Hepatocyte (in vitro differentiated cells): ENCODE results near the gene SPRY1. TPM values are rescaled to one million over a fixed set of nuclear protein-coding genes. Genes with fewer than 3 reads are reported as not detected.
A peak's percentile ranks its signal among the peaks of the same experiment; 100 is the strongest.

ENCODE experiments used
- DNase-seq: peaks from one replicate; pipeline ENCODE4 v3.0.0-alpha.2; 2016; ENCODE audit warnings: low spot score
- H2AFZ ChIP-seq: fragments of 200-600 bp; sonication (generic); 2 replicates; pipeline ENCODE4 v1.6.0; 2016; ENCODE audit warnings: antibody characterized with exemption, mild to moderate bottlenecking
- H3K27ac ChIP-seq: fragments of 200-600 bp; sonication (generic); 2 replicates; pipeline ENCODE4 v1.5.1; 2016; ENCODE audit warnings: mild to moderate bottlenecking
- H3K27me3 ChIP-seq: fragments of 200-600 bp; sonication (generic); 2 replicates; pipeline ENCODE4 v1.6.1; 2016
- H3K36me3 ChIP-seq: fragments of 200-600 bp; sonication (generic); replicated peaks from 2 replicates; pipeline ENCODE4 v1.5.1; 2016; ENCODE audit warnings: low read depth; ENCODE audit not compliant: insufficient read depth
- H3K4me1 ChIP-seq: fragments of 200-600 bp; sonication (generic); 2 replicates; pipeline ENCODE4 v1.5.1; 2016; ENCODE audit warnings: mild to moderate bottlenecking, moderate library complexity; ENCODE audit not compliant: insufficient read depth
- H3K4me2 ChIP-seq: fragments of 200-600 bp; sonication (generic); 2 replicates; pipeline ENCODE4 v1.6.0; 2016
- H3K4me3 ChIP-seq: fragments of 200-600 bp; sonication (generic); 2 replicates; pipeline ENCODE4 v1.5.1; 2016; ENCODE audit warnings: mild to moderate bottlenecking
- H3K79me2 ChIP-seq: fragments of 200-600 bp; sonication (generic); 2 replicates; pipeline ENCODE4 v1.6.0; 2017; ENCODE audit warnings: mild to moderate bottlenecking
- H3K9me2 ChIP-seq: fragments of 200-600 bp; sonication (generic); replicated peaks from 2 replicates; pipeline ENCODE4 v1.6.0; 2017; ENCODE audit warnings: mild to moderate bottlenecking; ENCODE audit not compliant: insufficient read depth
- H3K9me3 ChIP-seq: fragments of 200-600 bp; sonication (generic); 2 replicates; pipeline ENCODE4 v1.5.1; 2016; ENCODE audit warnings: low read depth, mild to moderate bottlenecking
- H4K20me1 ChIP-seq: fragments of 200-600 bp; sonication (generic); 2 replicates; pipeline ENCODE4 v1.6.0; 2016; ENCODE audit warnings: mild to moderate bottlenecking; ENCODE audit not compliant: insufficient read depth, poor library complexity, severe bottlenecking
- EZH2 ChIP-seq: fragments of 200-600 bp; sonication (generic); IDR thresholded peaks from 2 replicates; pipeline ENCODE4 v1.6.1; 2016; ENCODE audit warnings: antibody characterized with exemption, mild to moderate bottlenecking, borderline replicate concordance
- EZH2phosphoT487 ChIP-seq: fragments of 200-600 bp; sonication (generic); IDR thresholded peaks from one replicate; pipeline ENCODE4 v1.6.1; 2018; ENCODE audit warnings: antibody characterized with exemption, mild to moderate bottlenecking, low read depth, moderate library complexity; ENCODE audit not compliant: unreplicated experiment, severe bottlenecking
- WGBS: methylation state at CpG from one replicate; pipeline ENCODE4 v1.1.6; 2016; ENCODE audit warnings: low lambda C conversion rate; ENCODE audit errors: missing lambda C conversion rate; 5-methylcytosine and 5-hydroxymethylcytosine counted together
- polyA plus RNA-seq: library from polyadenylated mRNA; unstranded; fragments of >200 nt; fragmentation: Nextera tagmentation; extraction: Ambion mirVana; gene quantifications from 2 replicates; pipeline ENCODE4 v1.2.1, GENCODE V29; 2016
- total RNA-seq: library from RNA; depleted of rRNA; stranded (reverse); fragments of >200 nt; gene quantifications from 2 replicates; pipeline ENCODE4 v1.2.3, GENCODE V29; 2014
- TF ChIP-seq, protein P1 (sequence below): fragments of 200-600 bp; sonication (generic); IDR thresholded peaks from 2 replicates; pipeline ENCODE4 v1.5.1; 2016; ENCODE audit warnings: antibody characterized with exemption, mild to moderate bottlenecking; ENCODE audit not compliant: poor library complexity

SPRY1 gene
- total and polyA plus RNA-seq, 2 experiments from 2014 or later: 37.7 to 40.1 TPM

DNA sequence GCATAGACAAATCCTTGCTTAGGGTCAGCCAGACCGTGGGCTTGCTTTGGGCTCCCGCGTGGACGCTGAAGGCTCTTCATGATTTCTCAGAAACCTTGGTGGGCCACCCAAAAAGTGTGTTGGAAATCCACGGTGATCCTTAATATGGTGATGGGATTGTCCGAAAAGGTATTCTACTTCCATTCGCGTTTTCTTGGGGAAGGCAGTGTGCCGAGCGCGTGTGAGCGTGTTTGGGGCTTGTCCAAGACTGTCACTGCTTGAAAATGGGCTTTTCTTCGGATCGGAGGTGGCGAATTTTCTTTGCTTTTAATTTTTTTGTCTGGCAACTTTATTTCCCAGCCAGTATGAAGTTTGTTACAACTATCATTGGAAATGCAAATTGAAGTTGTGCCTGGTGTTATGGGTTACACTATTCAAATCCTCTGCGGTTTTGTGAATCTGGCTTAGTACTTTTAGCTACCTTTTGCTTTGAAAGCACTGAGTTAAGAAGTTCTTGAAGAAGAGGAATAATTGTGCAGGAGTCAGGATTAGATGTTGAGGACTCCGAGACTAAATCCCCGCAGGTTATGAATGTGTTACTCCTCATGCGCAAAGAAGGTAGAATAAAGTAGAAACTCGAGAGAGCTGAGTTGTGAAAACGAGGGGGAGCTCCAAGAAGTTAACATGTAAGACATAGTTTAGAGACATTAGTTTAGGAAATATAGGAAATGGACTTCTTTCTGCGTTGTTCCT lies 3.2 kb downstream of the SPRY1 start:
- Histone ChIP-seq H3K36me3 (no peaks in the 10 kb centered on the region), H3K9me2 (no peaks in the 10 kb centered on the region), H2AFZ (peak overlapping the region; percentile 70), H3K4me1 (peaks cover 8% of the 10 kb centered on the region), H3K4me2 (peak overlapping the region; percentile 95), H3K27ac (peak overlapping the region; percentile 90), H3K79me2 (peaks cover 55% of the 10 kb centered on the region), H3K27me3 (no peaks in the 10 kb centered on the region), H3K9me3 (no peaks in the 10 kb centered on the region), H3K4me3 (peak overlapping the region; percentile 73), H4K20me1 (no peaks in the 10 kb centered on the region)
- 6% methylated on average over 22 of the region's 22 CpGs for WGBS
- DNase-seq: no peak
- TF ChIP-seq EZH2 (no peak), EZH2phosphoT487 (no peak)
- TF ChIP-seq, protein P1, sequence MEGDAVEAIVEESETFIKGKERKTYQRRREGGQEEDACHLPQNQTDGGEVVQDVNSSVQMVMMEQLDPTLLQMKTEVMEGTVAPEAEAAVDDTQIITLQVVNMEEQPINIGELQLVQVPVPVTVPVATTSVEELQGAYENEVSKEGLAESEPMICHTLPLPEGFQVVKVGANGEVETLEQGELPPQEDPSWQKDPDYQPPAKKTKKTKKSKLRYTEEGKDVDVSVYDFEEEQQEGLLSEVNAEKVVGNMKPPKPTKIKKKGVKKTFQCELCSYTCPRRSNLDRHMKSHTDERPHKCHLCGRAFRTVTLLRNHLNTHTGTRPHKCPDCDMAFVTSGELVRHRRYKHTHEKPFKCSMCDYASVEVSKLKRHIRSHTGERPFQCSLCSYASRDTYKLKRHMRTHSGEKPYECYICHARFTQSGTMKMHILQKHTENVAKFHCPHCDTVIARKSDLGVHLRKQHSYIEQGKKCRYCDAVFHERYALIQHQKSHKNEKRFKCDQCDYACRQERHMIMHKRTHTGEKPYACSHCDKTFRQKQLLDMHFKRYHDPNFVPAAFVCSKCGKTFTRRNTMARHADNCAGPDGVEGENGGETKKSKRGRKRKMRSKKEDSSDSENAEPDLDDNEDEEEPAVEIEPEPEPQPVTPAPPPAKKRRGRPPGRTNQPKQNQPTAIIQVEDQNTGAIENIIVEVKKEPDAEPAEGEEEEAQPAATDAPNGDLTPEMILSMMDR: no peak

DNA sequence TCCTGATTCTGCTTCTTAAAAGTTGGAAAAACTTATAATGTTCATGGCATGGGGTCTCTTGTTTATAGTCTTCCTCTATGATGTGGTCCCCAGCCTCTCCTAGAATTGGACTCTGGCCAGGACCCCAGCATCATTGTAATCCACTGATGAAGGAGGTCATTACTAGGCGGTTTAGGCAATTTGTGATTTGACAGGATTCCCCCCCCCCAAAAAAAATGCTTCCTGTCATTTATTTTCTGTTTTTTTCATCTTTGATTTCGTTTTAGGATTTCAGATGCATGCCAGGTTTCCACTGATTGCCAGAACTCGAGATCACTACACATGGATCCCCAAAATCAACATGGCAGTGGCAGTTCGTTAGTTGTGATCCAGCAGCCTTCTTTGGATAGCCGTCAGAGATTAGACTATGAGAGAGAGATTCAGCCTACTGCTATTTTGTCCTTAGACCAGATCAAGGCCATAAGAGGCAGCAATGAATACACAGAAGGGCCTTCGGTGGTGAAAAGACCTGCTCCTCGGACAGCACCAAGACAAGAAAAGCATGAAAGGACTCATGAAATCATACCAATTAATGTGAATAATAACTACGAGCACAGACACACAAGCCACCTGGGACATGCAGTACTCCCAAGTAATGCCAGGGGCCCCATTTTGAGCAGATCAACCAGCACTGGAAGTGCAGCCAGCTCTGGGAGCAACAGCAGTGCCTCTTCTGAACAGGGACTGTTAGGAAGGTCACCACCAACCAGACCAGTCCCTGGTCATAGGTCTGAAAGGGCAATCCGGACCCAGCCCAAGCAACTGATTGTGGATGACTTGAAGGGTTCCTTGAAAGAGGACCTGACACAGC lies 4.9 kb downstream of the SPRY1 start:
- Histone ChIP-seq H3K4me3 (peak overlapping the region; percentile 73), H3K9me2 (no peaks in the 10 kb centered on the region), H3K27ac (peak overlapping the region; percentile 90), H3K27me3 (no peaks in the 10 kb centered on the region), H3K79me2 (peaks cover 64% of the 10 kb centered on the region), H3K36me3 (no peaks in the 10 kb centered on the region), H4K20me1 (no peaks in the 10 kb centered on the region), H3K9me3 (no peaks in the 10 kb centered on the region), H2AFZ (no peak overlapping the region), H3K4me1 (peaks cover 11% of the 10 kb centered on the region), H3K4me2 (peak overlapping the region; percentile 95)
- no peak for TF ChIP-seq EZH2phosphoT487
- TF ChIP-seq, protein P1: no peak
- no peak for TF ChIP-seq EZH2
- DNase-seq: no peak
- 86% methylated on average over 9 of the region's 9 CpGs for WGBS

DNA sequence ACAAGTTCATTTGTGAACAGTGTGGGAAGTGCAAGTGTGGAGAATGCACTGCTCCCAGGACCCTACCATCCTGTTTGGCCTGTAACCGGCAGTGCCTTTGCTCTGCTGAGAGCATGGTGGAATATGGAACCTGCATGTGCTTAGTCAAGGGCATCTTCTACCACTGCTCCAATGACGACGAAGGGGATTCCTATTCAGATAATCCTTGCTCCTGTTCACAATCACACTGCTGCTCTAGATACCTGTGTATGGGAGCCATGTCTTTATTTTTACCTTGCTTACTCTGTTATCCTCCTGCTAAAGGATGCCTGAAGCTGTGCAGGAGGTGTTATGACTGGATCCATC lies 5.5 kb downstream of the SPRY1 start:
- no peak overlapping the region for H3K4me3 ChIP-seq
- no peak overlapping the region for H2AFZ ChIP-seq
- H3K9me3 ChIP-seq: no peaks in the 10 kb centered on the region
- no peaks in the 10 kb centered on the region for H4K20me1 ChIP-seq
- H3K9me2 ChIP-seq: no peaks in the 10 kb centered on the region
- peaks cover 11% of the 10 kb centered on the region for H3K4me1 ChIP-seq
- no peak overlapping the region for H3K27ac ChIP-seq
- H3K27me3 ChIP-seq: no peaks in the 10 kb centered on the region
- DNase-seq: no peak
- TF ChIP-seq, protein P1: no peak
- no peak for TF ChIP-seq EZH2phosphoT487
- TF ChIP-seq EZH2: no peak
- peaks cover 64% of the 10 kb centered on the region for H3K79me2 ChIP-seq
- WGBS: 96% methylated on average over 3 of the region's 3 CpGs
- H3K36me3 ChIP-seq: no peaks in the 10 kb centered on the region
- H3K4me2 ChIP-seq: peak overlapping the region; percentile 95
